ENCODE results near the gene GPHB5.

DNA sequence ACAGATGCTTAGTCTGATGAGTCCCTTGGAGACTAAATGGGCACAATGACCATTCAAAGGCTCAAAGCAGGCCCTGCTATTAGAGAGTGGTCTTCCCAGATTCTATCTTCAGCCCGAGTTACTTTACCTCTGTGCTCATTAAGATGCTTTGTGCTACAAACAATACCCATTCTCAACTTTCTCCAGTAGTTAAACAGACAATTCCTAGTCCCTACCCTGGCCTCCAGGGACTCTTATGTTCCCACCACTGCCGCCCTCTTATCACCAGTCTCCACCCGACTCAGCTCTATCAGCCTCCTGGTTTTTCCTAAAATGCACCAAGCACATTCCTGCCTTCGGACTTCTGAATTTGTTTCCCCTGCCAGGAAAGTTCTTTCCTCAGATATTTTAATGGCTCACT, 25.6 kb upstream of the GPHB5 start:
- no peak for TF ChIP-seq EZH2 (IDR thresholded peaks at IDR 0.05; ENCODE audit: borderline replicate concordance)
- TF ChIP-seq, protein P1, sequence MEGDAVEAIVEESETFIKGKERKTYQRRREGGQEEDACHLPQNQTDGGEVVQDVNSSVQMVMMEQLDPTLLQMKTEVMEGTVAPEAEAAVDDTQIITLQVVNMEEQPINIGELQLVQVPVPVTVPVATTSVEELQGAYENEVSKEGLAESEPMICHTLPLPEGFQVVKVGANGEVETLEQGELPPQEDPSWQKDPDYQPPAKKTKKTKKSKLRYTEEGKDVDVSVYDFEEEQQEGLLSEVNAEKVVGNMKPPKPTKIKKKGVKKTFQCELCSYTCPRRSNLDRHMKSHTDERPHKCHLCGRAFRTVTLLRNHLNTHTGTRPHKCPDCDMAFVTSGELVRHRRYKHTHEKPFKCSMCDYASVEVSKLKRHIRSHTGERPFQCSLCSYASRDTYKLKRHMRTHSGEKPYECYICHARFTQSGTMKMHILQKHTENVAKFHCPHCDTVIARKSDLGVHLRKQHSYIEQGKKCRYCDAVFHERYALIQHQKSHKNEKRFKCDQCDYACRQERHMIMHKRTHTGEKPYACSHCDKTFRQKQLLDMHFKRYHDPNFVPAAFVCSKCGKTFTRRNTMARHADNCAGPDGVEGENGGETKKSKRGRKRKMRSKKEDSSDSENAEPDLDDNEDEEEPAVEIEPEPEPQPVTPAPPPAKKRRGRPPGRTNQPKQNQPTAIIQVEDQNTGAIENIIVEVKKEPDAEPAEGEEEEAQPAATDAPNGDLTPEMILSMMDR (IDR thresholded peaks at IDR 0.05; ENCODE audit: poor library complexity): no peak

All from hepatocyte (in vitro differentiated cells).